HG02981 (cell line): Measurements from ENCODE around the gene UXT.
"Not testable (repeated sequence)": the region's sequence is repeated elsewhere in the genome, so short reads cannot be mapped to it uniquely, and the experiment has no call there.

Source experiments
- ATAC-seq: cut with Tn5 transposase; IDR thresholded peaks from one replicate; pipeline ENCODE4 v1.9.1; 2021; ENCODE audit warnings: mild to moderate bottlenecking, moderate library complexity; ENCODE audit not compliant: unreplicated experiment

Gene UXT

DNA sequence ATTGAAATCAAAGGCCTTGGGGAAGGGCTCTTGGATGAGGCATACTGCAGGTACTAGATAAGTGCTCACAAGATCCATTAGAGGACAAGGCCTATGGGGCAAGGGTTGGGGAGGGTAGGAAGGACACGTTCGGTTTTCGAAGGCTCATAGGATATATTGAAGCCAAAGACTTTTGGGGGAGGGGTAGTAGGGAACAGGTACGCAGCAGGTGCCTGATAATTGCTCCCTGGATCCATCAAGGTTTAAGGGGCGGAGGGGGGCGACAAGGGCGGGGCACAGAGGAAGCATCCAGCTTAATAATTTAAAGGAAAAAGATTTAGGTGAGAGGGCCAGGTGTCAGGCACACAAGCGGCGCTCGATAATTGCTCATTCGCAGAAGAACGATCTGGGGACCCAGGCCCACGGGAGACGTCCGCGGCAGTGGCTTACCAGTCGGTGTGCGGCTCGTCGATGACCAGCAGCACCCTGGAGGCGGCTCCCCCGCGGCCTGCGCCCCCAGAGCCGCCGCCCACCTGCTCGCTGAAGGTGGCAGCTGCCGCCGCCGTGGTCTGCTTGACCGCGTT lies 40.0 kb downstream of the UXT start:
- no peak for ATAC-seq

DNA sequence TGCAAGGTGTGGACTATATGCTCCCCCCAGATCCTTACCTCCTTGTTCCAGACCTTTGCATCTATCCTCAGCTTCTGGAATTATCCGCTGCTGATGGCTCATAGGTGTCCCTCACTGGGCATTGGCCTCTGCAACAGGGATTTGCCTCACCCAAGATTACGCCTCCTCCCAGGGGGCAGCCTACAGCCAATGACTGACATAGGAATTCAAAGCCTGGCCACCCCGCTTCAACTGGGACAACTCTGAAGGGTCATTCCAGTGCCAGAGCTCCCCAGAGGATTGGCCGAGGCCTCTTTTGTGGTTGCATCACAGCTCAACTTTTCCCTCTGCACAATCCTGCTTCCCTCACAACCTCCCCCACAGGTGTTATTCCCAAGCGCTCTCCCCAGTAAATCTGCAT lies 44.4 kb downstream of the UXT start:
- no peak for ATAC-seq

DNA sequence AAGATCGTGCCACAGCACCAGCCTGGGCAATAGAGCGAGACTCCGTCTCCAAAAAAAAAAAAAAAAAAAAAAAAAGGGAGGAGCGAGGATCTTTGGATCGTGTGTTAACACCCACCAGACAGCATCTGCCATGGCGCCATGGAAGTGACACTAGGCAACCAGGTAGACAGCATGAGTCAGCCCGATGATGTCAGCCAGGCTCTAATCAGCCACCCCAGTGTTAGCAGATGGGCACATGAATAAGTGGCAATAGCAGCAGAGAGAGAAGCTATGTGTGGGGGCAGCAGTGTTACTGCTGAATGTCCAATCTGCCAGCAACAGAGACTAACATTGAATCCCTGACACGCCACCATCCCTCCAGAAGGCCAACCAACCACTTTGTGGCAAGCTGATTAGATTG lies 45.9 kb downstream of the UXT start:
- ATAC-seq: no peak

DNA sequence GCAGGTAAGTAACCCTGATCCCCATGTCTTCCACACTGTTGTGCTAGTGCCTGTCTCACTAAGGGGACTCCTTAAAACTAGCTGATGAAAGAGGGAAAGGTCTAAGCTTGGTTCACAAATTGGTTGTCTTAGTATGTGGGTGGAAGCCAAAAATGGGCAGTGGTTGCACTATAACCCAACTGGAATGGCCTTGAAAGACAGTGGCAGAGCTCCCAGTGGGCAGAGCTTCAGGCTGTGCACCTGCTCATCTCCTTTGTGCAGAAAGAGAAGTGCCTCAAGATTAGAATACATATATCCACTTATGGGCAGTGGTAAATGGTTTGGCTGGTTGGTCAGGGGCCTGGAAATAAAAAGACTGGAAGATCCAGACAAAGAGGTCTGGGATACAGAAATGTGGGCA lies 46.6 kb downstream of the UXT start:
- no peak for ATAC-seq

GRCh38 chrX:47611926-47612325 lies 47.1 kb downstream of the UXT start:
- ATAC-seq: no peak

DNA sequence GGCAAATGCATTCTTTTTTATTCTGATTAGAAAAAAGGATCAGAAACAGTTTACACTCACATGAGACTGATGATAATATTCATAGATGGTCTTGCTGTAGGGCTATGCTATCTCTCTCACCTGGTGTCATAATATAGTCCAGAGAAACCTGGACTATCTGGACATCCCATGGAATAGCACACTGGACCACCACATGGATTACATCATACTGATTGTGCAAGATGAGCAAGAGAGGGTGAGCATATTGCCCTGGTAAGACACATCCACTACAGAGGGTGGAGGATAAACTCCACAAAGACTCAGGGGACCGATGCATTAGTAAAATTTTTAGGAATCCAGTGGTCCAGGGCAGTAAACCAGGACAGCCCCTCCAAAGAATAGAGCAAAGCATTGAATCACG lies 47.5 kb downstream of the UXT start:
- ATAC-seq: no peak

DNA sequence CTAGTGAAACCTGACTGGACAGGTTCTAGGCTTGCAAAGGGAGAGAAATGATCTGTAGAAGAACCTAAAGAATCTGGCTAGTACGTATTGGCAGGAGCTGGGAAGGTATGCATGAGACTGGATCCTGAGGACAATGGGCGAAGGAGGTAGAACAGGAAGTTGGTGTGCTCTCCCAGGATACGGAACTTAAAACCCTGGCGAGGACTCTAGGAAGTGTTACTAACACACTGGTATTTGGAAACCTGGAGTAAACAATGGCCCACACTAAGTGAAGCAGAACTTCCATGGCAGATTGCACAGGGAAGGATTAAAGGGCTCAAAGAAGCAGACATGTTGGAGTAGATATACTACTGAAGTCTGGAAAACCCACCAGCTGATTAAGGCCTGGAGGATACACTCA lies 48.5 kb downstream of the UXT start:
- no peak for ATAC-seq

GRCh38 chrX:47608130-47608810 lies 50.7 kb downstream of the UXT start:
- ATAC-seq: no peak

- ATAC-seq: no peak
Measured at GRCh38 chrX:47607091-47607490, 51.9 kb downstream of the UXT start.

- no peak for ATAC-seq
Measured at GRCh38 chrX:47605024-47605423, 54.0 kb downstream of the UXT start.

DNA sequence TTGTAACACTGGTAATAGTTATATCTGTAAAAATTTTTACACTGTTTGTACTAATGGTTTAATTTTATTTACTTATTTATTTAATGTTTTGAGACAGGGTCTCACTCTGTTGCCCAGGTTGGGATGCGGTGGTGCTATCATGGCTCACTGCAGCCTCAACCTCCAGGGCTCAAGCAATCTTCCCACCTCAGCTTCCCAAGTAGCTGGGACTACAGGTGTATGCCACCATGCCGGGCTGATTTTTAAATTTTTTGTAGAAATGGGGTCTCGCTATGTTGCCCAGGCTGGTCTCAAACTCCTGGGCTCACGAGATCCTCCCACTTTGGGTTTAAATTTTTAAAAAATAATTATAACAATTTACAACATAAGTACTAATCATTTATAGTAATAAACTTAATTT lies 55.9 kb downstream of the UXT start:
- ATAC-seq: not testable (repeated sequence)
